Ovary (tissue), 9 donors: Measurements from ENCODE around the gene GGT6. TPM values are rescaled to one million over a fixed set of nuclear protein-coding genes. Genes with fewer than 3 reads are reported as not detected.

ENCODE experiments used
- DNase-seq, 5 donors: peaks; one replicate each; pipeline ENCODE4 v3.0.0-alpha.2; 2019 to 2020
- H3K27ac ChIP-seq, 2 donors: fragments of 200-600 bp; one replicate each; pipeline versions ENCODE4 v1.5.1 to v1.8.0; 2019 to 2022
- H3K27me3 ChIP-seq: fragments of 200-600 bp; one replicate; pipeline ENCODE4 v1.8.0; 2022
- H3K36me3 ChIP-seq: fragments of 200-600 bp; sonication (generic); one replicate; pipeline ENCODE4 v1.5.1; 2019
- H3K4me1 ChIP-seq: one replicate; pipeline ENCODE4 v1.8.1; 2013; ENCODE audit warnings: mild to moderate bottlenecking, moderate library complexity; ENCODE audit not compliant: insufficient read depth
- H3K4me3 ChIP-seq: fragments of 200-600 bp; sonication (generic); one replicate; pipeline ENCODE4 v1.5.1; 2017
- H3K9me3 ChIP-seq, 2 donors: fragments of 200-600 bp in 1 of 2; sonication (generic) in 1 of 2; one replicate each; pipeline versions ENCODE4 v1.5.1 to v1.8.1; 2013 to 2019; ENCODE audit warnings: mild to moderate bottlenecking in 1 of 2, moderate library complexity in 1 of 2
- CTCF ChIP-seq, 3 donors: fragments of 450-650 bp in 2 of 3; fragments of 200-600 bp in 1 of 3; IDR thresholded peaks; one replicate each; pipeline versions ENCODE4 v1.5.1 to v1.8.0; 2016 to 2022; ENCODE audit warnings: antibody characterized with exemption in 3 of 3, mild to moderate bottlenecking in 1 of 3
- EP300 ChIP-seq: sonication (generic); formaldehyde crosslinking; IDR thresholded peaks from one replicate; pipeline ENCODE4 v1.6.1; 2017; ENCODE audit warnings: antibody characterized with exemption
- POLR2A ChIP-seq: fragments of 450-650 bp; IDR thresholded peaks from one replicate; pipeline ENCODE4 v1.6.1; 2017; ENCODE audit warnings: antibody characterized with exemption, mild to moderate bottlenecking, moderate library complexity
- WGBS, 3 donors: extraction: QIAGEN DNeasy Blood & Tissue Kit in 1 of 3; methylation state at CpG; one replicate each; pipeline versions ENCODE4 v1.1.5 to v1.1.7; 2013 to 2017; 5-methylcytosine and 5-hydroxymethylcytosine counted together
- intact Hi-C, 4 donors: fragments of 100-400 bp; cut with DNase I; formaldehyde crosslinking; loops; one replicate each; pipeline versions ENCODE4 v1.11.0 to v1.15.1; 2022 to 2023
- polyA plus RNA-seq, 2 donors: library from polyadenylated mRNA; stranded (reverse); fragments of 200-250 nt in 1 of 2; fragments of 350-450 nt in 1 of 2; fragmentation: Illumina TruSeq in 1 of 2; extraction: RNeasy Lipid Tissue Mini Kit (QIAGEN cat#74804) in 1 of 2; gene quantifications; one replicate each; pipeline ENCODE4 v1.2.3, GENCODE V29; 2013 to 2014
- total RNA-seq, 7 donors: library from RNA; depleted of rRNA in 2 of 7; stranded (reverse); fragments of >200 nt in 2 of 7; fragmentation: NEBNext Ultra II Directional in 3 of 7; extraction: Animal tissue kit (Norgen Biotek cat#: 25700) in 3 of 7; gene quantifications; one replicate each; pipeline versions ENCODE4 v1.1.0 to v1.2.4, GENCODE V29; 2016 to 2023
- donor health status: DM: no; HTN: no; CAD: no; lungs with moderate emphysema.
- donor health status: DM: no; HTN: no; CAD: no.
- donor health status: Bipolar disorder and iron deficiency.
- donor health status: DM: yes; HTN: yes; CAD: no.
- donor health status: DM: no; HTN: no; CAD: no.
- donor health status: DM: yes; HTN: yes; CAD: no.

The GGT6 gene
- total and polyA plus RNA-seq, 9 donors, result 0.08 to 31.5 (median 1.1) TPM

- DNase-seq, result no peak
- no peaks in the 10 kb centered on the region for H3K27me3 ChIP-seq
- no peaks in the 10 kb centered on the region for H3K9me3 ChIP-seq
- H3K27ac ChIP-seq, result no peak overlapping the region
- no peak overlapping the region for H3K4me3 ChIP-seq
- WGBS, 3 donors, result 86 to 92% (median 86%) methylated on average over 3 to 5 of the region's 5 CpGs
- no peaks in the 10 kb centered on the region for H3K36me3 ChIP-seq
- intact Hi-C loops, result no loop called here
- H3K4me1 ChIP-seq, result no peaks in the 10 kb centered on the region
- TF ChIP-seq CTCF (IDR thresholded peaks at IDR 0.05) (no peak), EP300 (no peak), POLR2A (no peak)
These were observed 44.9 kb downstream of the GGT6 start for GRCh38 chr17:4515501-4515900.

GRCh38 chr17:4514779-4515178 lies 45.6 kb downstream of the GGT6 start:
- no peak for DNase-seq
- Histone ChIP-seq H3K4me1 (no peaks in the 10 kb centered on the region), H3K4me3 (no peak overlapping the region), H3K27ac (no peak overlapping the region), H3K36me3 (no peaks in the 10 kb centered on the region), H3K9me3 (no peaks in the 10 kb centered on the region), H3K27me3 (no peaks in the 10 kb centered on the region)
- WGBS, 3 donors, result 81 to 93% (median 90%) methylated on average over 9 to 11 of the region's 11 CpGs
- intact Hi-C loops, result no loop called here
- TF ChIP-seq CTCF (IDR thresholded peaks at IDR 0.05) (no peak), POLR2A (no peak), EP300 (no peak)

GRCh38 chr17:4514206-4514605 lies 46.2 kb downstream of the GGT6 start:
- DNase-seq, result no peak
- intact Hi-C loops, result no loop called here
- H3K4me1 ChIP-seq, result no peaks in the 10 kb centered on the region
- H3K9me3 ChIP-seq, result no peaks in the 10 kb centered on the region
- TF ChIP-seq CTCF (IDR thresholded peaks at IDR 0.05) (no peak), EP300 (no peak), POLR2A (no peak)
- 76 to 81% (median 76%) methylated on average over 7 of the region's 7 CpGs for WGBS, 3 donors
- H3K36me3 ChIP-seq, result no peaks in the 10 kb centered on the region
- H3K4me3 ChIP-seq, result no peak overlapping the region
- no peaks in the 10 kb centered on the region for H3K27me3 ChIP-seq
- H3K27ac ChIP-seq, result no peak overlapping the region

- H3K27ac ChIP-seq, result no peak overlapping the region
These were observed 47.0 kb downstream of the GGT6 start for GRCh38 chr17:4513113-4514032.

More at GRCh38 chr17:4513113-4514032, 47.0 kb downstream of the GGT6 start:
- no peaks in the 10 kb centered on the region for H3K4me1 ChIP-seq
- TF ChIP-seq CTCF (IDR thresholded peaks at IDR 0.05), result no peak
- no peak for TF ChIP-seq POLR2A
- no peak for TF ChIP-seq EP300
- intact Hi-C loops, result no loop called here
- no peaks in the 10 kb centered on the region for H3K9me3 ChIP-seq
- H3K4me3 ChIP-seq, result no peak overlapping the region
- no peak for DNase-seq
- 73 to 77% (median 76%) methylated on average over 24 of the region's 24 CpGs for WGBS, 3 donors
- no peaks in the 10 kb centered on the region for H3K27me3 ChIP-seq
- no peaks in the 10 kb centered on the region for H3K36me3 ChIP-seq
